Dedifferentiated amniotic fluid mesenchymal stem cell (primary cell): ENCODE measurements around the gene CLCN6.

Source experiments
- DNase-seq: peaks from one replicate; pipeline ENCODE4 v3.0.0-alpha.2; 2016; ENCODE audit errors: extremely low spot score

CLCN6 gene

GRCh38 chr1:11780380-11781147 is 25.4 kb upstream of the CLCN6 start:
- no peak for DNase-seq

- no peak for DNase-seq
These were observed 24.7 kb upstream of the CLCN6 start for GRCh38 chr1:11781297-11781696.

DNA sequence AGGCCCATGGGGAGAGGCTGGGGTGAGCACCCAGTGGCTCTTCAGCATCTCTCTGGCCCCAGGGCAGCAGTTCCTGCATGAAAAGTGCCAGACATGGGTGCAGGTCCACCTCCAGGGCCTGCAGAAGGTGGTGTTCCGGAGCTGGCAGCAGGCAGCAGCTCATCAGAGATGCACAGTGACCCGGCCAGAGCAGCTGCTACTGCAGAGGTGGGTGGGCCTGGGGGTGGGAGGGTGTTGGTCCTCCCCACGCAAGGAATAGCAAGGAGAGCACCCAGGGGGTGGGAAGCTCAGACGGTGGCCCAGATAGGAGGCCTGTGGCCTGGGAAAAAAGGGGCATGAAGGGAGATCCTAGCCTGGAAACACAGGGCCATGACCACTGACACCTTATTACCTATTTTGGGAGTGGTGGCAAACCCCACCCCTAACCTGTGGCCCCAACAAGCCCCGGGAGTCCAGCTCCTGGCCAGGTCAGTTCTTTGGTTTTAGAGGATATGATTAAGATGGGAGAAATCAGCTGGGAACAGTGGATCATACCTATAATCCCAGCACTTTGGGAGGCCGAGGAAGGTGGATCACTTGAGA is 23.8 kb upstream of the CLCN6 start:
- DNase-seq: no peak

GRCh38 chr1:11783556-11783955 is 22.4 kb upstream of the CLCN6 start:
- DNase-seq: no peak

DNA sequence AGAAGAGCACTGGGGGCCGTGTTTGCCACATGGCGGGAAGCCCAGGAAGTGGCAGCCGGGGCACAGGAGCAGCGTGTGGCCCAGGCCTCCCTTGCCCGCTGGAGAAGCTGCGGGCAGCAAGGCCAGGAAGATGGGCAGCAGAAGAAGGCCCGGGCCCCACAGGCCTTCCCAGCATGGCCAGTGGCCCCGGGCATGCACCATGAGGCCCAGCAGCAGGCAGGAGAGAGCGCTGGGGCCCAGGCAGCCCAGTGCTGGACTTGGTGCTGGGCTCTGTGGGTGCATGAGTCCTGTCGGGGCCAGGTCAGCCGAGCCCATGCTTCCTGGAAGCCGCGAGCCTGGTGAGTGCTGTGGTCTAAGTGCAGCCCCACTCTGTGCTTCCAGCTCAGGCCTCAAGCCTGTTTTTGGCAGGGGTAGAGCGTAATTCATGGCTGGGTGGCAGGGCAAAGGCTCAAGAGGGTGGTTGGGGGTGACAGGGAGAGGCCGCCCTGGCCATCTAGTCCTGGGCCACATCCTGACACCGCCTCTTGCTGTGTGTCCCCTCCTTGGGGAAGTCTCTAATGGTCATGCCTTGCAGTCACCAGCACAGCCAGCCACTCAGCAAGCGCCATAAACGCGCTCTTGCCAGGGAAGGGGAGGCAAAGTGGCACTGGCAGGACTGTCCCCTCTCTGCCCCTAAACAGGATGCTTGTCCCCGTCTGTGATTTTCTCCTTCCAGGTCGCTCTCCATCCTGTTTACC is 21.6 kb upstream of the CLCN6 start:
- no peak for DNase-seq

- DNase-seq: no peak
These were observed 20.8 kb upstream of the CLCN6 start for GRCh38 chr1:11784993-11785769.

DNA sequence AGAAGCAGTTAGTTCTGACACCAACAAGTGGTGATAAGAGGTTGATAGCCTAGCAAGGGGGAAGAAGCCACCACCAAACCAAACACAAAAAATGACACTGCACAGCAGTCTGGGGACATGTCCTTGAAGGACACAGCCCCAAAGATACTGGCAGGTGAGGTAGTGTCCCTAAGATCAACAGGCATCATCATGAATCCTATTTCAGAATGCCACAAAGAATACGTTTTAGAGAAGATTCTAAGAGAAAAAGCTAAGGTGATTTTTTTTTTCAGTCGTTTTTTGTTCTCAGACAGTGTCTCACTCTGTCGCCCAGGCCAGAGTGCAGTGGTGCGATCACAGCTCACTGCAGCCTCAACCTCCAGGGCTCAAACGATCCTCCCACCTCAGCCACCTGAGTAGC is 19.8 kb upstream of the CLCN6 start:
- DNase-seq: no peak

DNA sequence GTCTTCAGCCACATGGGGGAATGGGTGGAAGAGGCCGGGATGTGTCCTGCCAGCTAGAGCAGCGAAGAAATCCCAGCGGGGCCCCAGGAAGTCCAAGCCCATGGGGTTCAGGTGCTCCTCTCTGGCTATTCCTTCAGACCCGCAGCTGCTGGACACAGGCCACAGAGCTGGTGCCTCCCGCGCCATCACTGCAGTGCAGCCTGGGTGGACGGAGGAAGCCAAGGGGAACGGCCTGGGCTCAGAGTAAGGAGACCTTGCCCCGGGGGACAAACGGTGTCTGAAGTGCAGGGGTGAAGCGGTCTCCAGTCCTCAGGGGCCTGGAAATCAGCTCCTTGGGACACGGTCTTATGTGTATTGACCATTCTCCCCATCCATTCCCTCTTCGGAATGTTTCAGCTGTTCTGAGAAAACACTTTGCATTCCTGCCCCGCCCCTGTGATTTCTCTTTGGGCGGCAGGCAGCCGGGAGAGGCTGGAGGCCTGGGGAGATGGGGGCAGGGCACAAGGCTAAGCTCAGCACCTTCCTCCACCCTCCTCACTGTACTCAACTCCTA is 18.7 kb upstream of the CLCN6 start:
- DNase-seq: peak; percentile 56

DNA sequence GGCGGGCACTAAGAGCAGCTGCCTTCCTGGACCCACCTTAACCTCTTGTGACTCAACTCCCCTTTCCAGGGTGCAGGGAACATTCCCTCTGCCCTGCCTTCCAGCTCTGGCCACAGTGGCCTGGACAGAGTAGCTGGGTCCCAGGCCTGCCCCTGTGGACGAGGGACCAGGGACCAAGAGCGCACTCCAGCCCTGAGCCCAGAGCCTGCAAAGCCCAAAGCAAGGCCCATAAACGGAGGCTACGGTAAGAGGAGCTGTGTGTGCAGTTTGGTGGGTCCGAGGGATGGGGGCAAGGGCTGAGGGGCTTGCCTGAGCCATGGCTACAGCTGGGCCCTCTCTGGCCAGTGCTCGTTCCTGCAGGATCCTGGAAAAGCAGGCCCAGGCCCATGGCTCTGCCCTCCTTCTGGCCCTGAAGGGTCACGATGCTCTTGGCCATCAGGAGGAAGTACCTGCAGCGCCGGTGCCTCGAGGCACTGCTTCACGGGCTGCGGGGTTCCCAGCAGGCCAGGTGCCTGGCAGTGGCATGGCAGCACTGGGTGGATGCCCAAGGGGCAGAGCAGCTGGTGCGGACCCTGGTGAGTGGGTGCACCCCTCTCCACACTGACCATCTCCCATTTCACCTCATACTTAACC is 18.1 kb upstream of the CLCN6 start:
- DNase-seq: no peak

- no peak for DNase-seq
These were observed 17.4 kb upstream of the CLCN6 start for GRCh38 chr1:11788549-11789053.

GRCh38 chr1:11789126-11790067 is 16.6 kb upstream of the CLCN6 start:
- no peak for DNase-seq

DNA sequence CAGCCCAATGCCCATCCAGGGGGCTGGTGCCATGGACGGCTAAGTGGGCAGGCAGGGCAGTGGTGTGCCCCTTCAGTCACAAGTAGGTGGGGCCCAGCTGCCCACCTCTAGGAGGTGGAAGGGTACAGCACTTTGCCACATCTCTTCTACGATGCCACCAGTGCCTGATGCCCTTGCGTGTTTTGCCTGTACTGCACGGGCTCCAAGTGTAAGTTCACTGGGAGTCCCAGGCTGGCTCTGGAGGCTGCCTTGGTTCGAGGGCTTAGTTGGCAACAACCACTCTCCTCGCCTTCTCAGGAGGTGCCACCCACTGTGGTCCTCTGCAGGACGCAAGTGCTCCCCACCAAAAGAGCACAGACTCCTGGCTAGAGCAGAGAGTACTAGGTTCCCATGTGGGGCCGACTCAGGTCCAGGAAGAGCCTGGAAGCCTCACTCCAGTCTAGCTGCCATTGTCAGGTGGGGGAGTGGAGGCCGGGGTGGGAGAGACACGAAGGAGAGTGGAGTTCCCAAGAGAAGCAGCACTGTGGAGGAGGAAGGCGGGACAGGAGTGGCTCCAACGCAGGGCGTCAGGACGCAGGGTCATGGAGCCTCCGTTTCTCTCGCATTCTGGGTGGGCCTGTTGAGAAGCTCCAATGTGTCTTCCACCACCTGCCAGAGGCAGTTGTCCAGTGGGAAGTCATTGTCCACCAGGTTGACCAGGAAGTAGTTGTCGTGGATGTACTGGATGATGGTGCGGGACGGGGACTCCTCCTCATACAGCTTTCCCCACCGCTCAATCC is 15.7 kb upstream of the CLCN6 start:
- no peak for DNase-seq

DNA sequence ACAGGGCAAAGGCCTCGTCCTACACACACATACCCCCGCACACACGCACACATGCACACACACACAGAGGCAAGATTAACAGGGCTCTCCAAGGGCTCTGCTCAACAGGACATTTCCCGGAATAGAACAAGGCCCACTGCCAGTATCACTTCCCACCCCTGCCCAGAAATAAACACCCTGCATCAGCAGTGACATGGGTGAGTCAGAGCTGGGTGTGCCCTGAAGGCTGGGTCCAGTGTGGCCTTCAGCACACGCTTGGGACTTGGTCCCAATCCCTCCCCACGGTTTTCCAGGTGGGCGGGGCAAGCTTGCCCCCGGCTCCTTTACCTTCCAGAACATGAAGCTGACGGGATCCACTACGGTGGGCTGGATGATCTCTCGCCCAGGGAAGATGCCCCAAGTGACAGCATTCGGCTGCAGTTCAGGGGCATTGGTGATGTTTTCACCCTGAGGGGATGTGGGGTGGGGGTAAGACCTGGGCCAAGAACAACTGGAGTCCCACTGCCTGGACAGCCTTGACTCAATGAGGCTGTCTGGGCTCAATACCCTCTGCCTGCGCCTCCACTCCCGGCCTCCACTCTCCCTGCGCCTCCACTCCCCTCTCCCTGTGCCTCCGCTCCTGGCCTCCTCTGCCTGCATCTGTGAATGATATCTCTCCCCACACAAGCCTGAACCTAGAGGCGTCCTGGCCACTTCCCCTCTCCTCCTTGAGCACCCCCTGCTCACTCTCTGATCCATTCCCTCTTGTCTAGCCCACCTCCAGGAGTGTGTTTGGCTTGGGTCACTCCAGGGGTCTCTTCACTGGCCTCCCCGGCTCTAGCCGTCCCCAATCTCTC is 14.9 kb upstream of the CLCN6 start:
- peak; percentile 84 for DNase-seq

DNA sequence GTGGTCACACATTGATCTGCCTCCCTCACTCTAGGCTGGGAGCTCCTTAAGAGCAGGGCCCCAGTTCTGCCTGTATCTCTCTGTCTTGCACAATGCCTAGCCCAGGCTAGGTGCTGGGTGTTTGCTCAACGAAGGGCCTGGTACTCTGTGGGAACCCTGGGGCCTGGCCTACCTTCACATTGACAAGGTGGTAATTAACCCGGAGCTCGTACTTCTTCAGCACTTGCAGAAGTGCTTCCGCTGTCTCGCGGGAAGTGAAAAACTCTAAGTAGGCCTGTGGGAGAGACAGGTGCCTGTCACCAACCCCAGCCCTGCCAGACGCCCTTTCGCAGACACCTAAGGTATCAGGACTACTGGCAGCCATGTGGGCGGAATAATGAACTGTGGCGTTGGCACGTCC is 13.9 kb upstream of the CLCN6 start:
- DNase-seq: no peak

DNA sequence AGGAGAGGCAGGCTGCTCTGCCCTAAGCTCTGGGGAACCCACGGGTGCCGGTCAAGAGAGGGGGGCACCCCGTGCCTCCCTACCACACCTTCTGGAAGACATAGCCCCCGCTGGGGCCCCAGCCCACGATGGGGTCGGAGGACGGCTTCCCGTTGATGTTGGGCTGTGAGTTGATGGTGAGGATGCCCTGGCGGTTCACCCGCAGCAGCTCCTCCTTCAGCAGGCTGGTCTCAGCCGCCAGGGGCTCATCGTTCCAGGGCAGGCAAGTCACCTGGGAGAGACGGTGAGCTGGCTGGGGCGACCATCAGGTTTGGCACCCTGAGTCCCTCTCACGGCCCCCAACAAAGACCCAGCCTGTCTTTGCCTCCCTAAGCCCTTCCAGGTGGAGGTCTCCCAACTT is 12.2 kb upstream of the CLCN6 start:
- DNase-seq: no peak

DNA sequence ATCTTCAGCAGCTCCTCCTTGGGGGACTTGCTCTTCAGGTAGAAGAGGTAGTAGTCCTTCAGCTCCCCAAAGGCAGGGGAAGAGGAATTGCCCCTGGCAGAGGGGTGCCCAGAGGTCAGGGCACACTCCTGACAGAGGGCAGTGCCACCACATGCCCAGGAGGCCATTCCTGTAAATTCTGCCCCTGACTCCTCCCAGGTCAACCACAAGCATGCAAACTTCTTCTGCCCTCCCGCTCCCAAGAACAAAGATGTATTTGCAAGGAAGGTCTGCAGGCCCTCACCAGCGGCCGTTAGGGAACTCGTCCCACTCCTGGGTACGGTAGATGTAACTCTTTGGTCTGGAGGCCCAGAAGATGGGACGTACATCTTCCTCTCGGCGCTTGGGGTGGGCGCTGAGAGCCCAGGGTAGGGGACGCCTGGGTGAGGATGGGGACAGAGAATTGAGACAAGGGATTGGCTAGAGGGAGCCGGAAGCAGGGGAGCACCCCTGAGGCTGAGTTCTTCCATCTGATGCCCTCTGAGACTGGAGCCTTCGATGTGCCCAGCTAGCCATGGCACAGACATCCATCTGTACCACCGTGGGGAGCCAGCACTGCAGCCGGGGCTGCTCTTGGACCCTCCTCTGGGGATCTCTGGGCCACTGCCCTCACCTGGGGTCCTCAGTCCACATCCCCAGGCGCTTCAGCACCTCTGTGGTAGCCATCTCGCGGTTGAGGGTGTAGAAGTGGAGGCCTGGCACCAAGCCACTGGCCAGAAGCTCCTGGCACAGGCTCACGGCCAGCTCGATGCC is 11.3 kb upstream of the CLCN6 start:
- DNase-seq: no peak

GRCh38 chr1:11795238-11795890 is 10.6 kb upstream of the CLCN6 start:
- no peak for DNase-seq
